ENCODE results near the gene HGS.

DNA sequence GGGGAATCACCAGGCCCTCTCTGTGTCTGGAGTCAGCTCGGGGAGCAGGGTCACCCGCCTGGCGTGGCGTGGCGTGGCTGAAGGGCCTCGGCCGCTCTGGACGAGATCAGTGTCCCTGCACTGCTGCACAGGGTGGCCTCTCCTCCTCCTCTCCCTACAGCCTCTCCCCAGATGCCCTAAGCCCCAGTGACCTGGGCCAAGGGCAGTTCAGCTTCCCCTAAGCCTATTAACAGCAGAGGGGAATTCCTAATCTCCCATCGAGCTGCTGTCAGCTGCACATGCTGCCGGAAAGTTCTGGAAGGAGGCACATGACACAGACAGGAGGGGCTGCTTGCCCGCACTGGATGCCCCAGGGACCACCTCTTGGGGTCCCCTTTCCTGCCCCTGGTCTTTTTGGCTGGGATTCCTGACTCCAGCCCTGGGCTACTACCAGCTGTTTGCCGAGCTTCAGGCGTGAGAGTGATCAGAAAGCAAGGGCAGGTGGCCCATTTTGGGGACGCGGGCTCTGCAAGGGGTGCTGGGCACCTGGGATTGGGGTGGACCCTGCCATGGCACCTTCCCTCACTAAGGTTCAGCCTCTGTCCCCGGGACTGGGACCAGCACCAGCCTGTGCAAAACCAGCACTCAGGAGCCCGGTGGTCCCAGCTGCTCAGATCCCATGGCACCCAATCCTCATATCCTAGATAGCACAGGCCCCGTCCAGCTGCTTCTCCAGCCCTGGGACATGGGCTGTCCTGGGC is 28.3 kb upstream of the HGS start:
- TF ChIP-seq TAF1 (IDR thresholded peaks at IDR 0.05; ENCODE audit: low read depth, low read length), result no peak
- no peak for TF ChIP-seq POLR2A (IDR thresholded peaks at IDR 0.05; ENCODE audit: low read depth, low read length)
- no peak for TF ChIP-seq POLR2AphosphoS5 (IDR thresholded peaks at IDR 0.05; ENCODE audit: low read depth, low read length)
- TF ChIP-seq SPI1 (IDR thresholded peaks at IDR 0.05; ENCODE audit: low read depth, low read length), result no peak
- no peak for TF ChIP-seq POU2F2 (IDR thresholded peaks at IDR 0.05; ENCODE audit: low read depth, low read length)
- no peak for TF ChIP-seq PAX5 (IDR thresholded peaks at IDR 0.05; ENCODE audit: insufficient read depth, low read length, severe bottlenecking)
